Measurements from ENCODE around the gene TMEM273.

Gene TMEM273

DNA sequence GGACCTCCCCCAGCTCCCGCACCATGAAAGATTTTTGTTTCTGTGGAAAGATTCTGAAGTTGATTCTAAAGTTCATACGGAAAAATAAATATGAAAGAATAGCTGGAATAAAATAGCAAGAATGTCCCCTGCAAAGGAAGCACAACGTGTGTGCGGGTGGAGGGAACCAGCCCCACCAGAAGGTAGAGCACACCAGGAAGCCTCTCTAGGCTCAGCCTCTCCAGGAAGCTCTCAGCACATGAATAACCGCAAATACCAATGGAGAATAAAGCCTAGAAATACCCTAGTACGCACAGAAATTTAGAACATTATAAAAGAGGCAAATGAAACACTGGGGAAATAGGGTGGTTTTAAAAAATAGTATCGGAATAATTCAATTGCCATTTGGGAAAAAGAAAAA, 29.8 kb downstream of the TMEM273 start:
- H3K4me1 Mint-ChIP-seq, result no peaks in the 10 kb centered on the region
- H3K4me3 Mint-ChIP-seq, result no peak overlapping the region
- no peaks in the 10 kb centered on the region for H3K9me3 Mint-ChIP-seq
- no peak for DNase-seq
- TF ChIP-seq, protein P1, sequence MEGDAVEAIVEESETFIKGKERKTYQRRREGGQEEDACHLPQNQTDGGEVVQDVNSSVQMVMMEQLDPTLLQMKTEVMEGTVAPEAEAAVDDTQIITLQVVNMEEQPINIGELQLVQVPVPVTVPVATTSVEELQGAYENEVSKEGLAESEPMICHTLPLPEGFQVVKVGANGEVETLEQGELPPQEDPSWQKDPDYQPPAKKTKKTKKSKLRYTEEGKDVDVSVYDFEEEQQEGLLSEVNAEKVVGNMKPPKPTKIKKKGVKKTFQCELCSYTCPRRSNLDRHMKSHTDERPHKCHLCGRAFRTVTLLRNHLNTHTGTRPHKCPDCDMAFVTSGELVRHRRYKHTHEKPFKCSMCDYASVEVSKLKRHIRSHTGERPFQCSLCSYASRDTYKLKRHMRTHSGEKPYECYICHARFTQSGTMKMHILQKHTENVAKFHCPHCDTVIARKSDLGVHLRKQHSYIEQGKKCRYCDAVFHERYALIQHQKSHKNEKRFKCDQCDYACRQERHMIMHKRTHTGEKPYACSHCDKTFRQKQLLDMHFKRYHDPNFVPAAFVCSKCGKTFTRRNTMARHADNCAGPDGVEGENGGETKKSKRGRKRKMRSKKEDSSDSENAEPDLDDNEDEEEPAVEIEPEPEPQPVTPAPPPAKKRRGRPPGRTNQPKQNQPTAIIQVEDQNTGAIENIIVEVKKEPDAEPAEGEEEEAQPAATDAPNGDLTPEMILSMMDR (IDR thresholded peaks at IDR 0.05), result no peak
- no peaks in the 10 kb centered on the region for H3K36me3 Mint-ChIP-seq (ENCODE audit: low read depth)
- no peak overlapping the region for H3K27ac Mint-ChIP-seq
- H3K27me3 Mint-ChIP-seq (ENCODE audit: low read depth, poor library complexity), result peaks cover 36% of the 10 kb centered on the region

DNA sequence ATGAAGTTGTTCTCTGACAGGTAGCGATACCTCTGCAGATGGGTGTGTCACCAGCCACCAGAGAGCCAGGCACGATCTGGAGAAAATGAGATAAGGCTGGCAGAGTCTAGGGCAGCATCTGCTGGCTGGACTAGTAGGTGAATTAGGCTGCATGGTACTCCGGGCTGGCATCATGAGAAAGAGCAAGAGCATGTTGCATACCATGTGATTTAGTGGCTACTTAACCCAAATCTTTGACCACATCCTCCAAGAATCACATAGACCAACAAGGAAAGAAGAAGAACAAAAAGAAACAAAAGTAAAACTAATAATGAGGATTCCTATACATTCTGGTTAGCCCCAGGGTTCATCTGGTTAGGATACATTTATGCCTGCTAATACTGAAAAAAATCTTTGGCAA, 31.0 kb downstream of the TMEM273 start:
- no peak for DNase-seq
- Mint-ChIP-seq H3K27me3 (ENCODE audit: low read depth, poor library complexity) (peaks cover 31% of the 10 kb centered on the region), H3K9me3 (no peaks in the 10 kb centered on the region), H3K4me1 (no peaks in the 10 kb centered on the region), H3K4me3 (no peak overlapping the region), H3K36me3 (ENCODE audit: low read depth) (no peaks in the 10 kb centered on the region), H3K27ac (no peak overlapping the region)
- TF ChIP-seq, protein P1 (IDR thresholded peaks at IDR 0.05), result no peak

DNA sequence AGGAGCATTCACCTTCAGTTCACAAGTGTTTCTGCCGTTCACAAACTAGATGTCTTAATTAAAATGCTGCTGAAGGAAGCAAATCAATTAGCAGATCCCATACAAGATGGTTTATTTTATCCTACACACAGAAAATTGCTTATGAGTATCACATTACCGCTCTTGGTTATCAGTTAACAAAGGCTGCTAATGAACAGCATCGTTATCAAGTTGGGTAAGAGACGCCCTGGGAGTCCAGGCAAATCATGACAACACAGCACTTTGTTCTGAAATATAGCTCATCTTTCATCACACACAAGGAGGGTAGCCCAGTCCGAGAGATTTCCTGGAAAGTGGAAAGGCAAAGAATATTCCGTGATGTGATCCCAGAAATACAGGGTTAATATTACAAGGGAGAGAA, 33.5 kb downstream of the TMEM273 start:
- no peak overlapping the region for H3K4me3 Mint-ChIP-seq
- no peak overlapping the region for H3K27ac Mint-ChIP-seq
- no peaks in the 10 kb centered on the region for H3K4me1 Mint-ChIP-seq
- DNase-seq, result no peak
- no peaks in the 10 kb centered on the region for H3K36me3 Mint-ChIP-seq (ENCODE audit: low read depth)
- TF ChIP-seq, protein P1 (IDR thresholded peaks at IDR 0.05), result no peak
- H3K27me3 Mint-ChIP-seq (ENCODE audit: low read depth, poor library complexity), result peaks cover 18% of the 10 kb centered on the region
- no peaks in the 10 kb centered on the region for H3K9me3 Mint-ChIP-seq

DNA sequence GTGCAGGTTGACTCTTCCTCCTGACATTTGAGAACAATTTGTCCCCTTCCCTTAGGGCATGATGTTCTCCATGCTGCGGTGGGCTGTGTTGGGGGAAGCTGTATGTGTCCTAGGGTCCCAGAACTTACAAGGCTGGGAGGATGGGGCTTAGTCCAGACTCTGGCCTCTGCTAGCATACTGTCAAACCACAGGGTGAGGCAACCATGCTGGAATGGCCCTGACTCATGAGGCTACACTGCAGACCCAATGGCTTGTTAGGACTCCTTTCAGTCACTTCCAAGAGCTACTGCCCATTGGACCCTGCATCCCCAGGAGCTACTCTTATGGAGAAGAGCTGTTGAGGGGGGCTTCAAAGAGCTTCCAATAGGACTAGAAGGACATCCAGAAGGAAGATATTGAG, 34.2 kb downstream of the TMEM273 start:
- no peaks in the 10 kb centered on the region for H3K9me3 Mint-ChIP-seq
- no peaks in the 10 kb centered on the region for H3K36me3 Mint-ChIP-seq (ENCODE audit: low read depth)
- H3K4me3 Mint-ChIP-seq, result no peak overlapping the region
- no peaks in the 10 kb centered on the region for H3K4me1 Mint-ChIP-seq
- peaks cover 15% of the 10 kb centered on the region for H3K27me3 Mint-ChIP-seq (ENCODE audit: low read depth, poor library complexity)
- no peak overlapping the region for H3K27ac Mint-ChIP-seq
- no peak for DNase-seq
- TF ChIP-seq, protein P1 (IDR thresholded peaks at IDR 0.05), result no peak

DNA sequence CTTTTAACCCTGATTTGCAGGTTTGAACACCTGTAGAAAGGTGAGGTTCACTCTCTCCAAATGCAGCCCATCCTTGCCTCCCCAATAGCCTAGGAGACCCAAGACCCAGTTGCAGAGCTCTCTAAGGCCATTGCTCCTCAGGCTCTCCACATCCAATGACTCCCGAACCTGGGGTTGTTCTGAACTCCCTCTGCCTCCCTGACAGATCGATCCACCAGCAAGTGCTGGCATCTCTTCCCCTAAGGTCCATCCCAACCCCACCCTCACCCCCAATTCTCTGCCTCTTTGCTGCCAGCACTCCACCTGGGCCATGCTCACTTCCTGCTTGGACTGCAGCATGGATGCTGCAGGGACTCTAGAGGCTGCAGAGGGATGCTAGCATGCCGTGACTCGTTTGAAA, 35.1 kb downstream of the TMEM273 start:
- peaks cover 5% of the 10 kb centered on the region for H3K9me3 Mint-ChIP-seq
- no peak for DNase-seq
- peaks cover 10% of the 10 kb centered on the region for H3K27me3 Mint-ChIP-seq (ENCODE audit: low read depth, poor library complexity)
- no peak overlapping the region for H3K4me3 Mint-ChIP-seq
- TF ChIP-seq, protein P1 (IDR thresholded peaks at IDR 0.05), result no peak
- H3K27ac Mint-ChIP-seq, result no peak overlapping the region
- H3K36me3 Mint-ChIP-seq (ENCODE audit: low read depth), result peaks cover 5% of the 10 kb centered on the region
- no peaks in the 10 kb centered on the region for H3K4me1 Mint-ChIP-seq

DNA sequence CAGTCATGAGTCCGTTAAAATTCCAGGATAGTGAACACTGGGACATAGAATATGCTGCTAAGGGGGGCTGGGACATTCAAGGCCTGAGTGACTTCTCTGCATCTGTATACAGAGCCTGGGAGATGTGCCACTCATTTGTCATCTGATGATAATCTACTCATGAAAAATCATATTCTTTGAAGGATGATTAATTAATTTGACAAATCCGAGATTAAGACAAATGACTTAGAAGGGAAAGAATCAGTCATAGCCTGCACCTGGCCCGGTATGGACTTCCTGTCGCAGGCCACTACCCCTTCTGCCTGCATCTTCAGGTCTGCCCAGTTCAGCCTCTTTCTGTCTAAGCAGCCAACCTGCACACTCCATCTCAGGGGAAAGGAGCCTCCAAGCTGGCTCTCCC, 35.5 kb downstream of the TMEM273 start:
- no peaks in the 10 kb centered on the region for H3K4me1 Mint-ChIP-seq
- no peak overlapping the region for H3K4me3 Mint-ChIP-seq
- H3K27me3 Mint-ChIP-seq (ENCODE audit: low read depth, poor library complexity), result peaks cover 6% of the 10 kb centered on the region
- peaks cover 6% of the 10 kb centered on the region for H3K36me3 Mint-ChIP-seq (ENCODE audit: low read depth)
- DNase-seq, result no peak
- peaks cover 10% of the 10 kb centered on the region for H3K9me3 Mint-ChIP-seq
- TF ChIP-seq, protein P1 (IDR thresholded peaks at IDR 0.05), result no peak
- no peak overlapping the region for H3K27ac Mint-ChIP-seq

Data from nephron progenitor cell (in vitro differentiated cells).